VCaP (cell line): ENCODE measurements around the gene ZNF341.

Source experiments
- H3K27ac ChIP-seq: fragments of 450-650 bp; 2 replicates; pipeline ENCODE4 v1.5.1; 2017
- CTCF ChIP-seq: fragments of 450-650 bp; conservative IDR thresholded peaks from 2 replicates; pipeline ENCODE4 v1.5.1; 2017; ENCODE audit warnings: mild to moderate bottlenecking, moderate library complexity

The ZNF341 gene

GRCh38 chr20:33815671-33816070 is 83.9 kb downstream of the ZNF341 start:
- no peak overlapping the region for H3K27ac ChIP-seq

GRCh38 chr20:33816191-33816590 is 84.4 kb downstream of the ZNF341 start:
- no peak for TF ChIP-seq CTCF
- no peak overlapping the region for H3K27ac ChIP-seq

More at GRCh38 chr20:33815671-33816070, 83.9 kb downstream of the ZNF341 start:
- no peak for TF ChIP-seq CTCF

GRCh38 chr20:33817411-33817810 is 85.6 kb downstream of the ZNF341 start:
- no peak overlapping the region for H3K27ac ChIP-seq
- TF ChIP-seq CTCF: no peak

- peak overlapping the region; percentile 46 for H3K27ac ChIP-seq
- TF ChIP-seq CTCF: no peak
These were observed 87.7 kb downstream of the ZNF341 start for GRCh38 chr20:33819456-33819855.

GRCh38 chr20:33820362-33820761 is 88.6 kb downstream of the ZNF341 start:
- peak overlapping the region; percentile 46 for H3K27ac ChIP-seq
- no peak for TF ChIP-seq CTCF

GRCh38 chr20:33821270-33821836 is 89.6 kb downstream of the ZNF341 start:
- no peak overlapping the region for H3K27ac ChIP-seq
- no peak for TF ChIP-seq CTCF

GRCh38 chr20:33822423-33822822 is 90.6 kb downstream of the ZNF341 start:
- no peak for TF ChIP-seq CTCF
- H3K27ac ChIP-seq: no peak overlapping the region
